Coronary artery (tissue), 2 donors: Measurements from ENCODE around the gene PRR5L.

Experiments
- DNase-seq: peaks from one replicate; pipeline ENCODE4 v3.0.0-alpha.2; 2017; ENCODE audit warnings: low spot score
- H3K27ac ChIP-seq, 2 donors: fragments of 200-600 bp; sonication (generic); one replicate each; pipeline ENCODE4 v1.5.1; 2016 to 2019
- H3K4me3 ChIP-seq: fragments of 200-600 bp; sonication (generic); 2 replicates; pipeline ENCODE4 v1.5.1; 2016; ENCODE audit warnings: mild to moderate bottlenecking, moderate library complexity
- TF ChIP-seq, protein P1 (sequence below): fragments of 200-600 bp; sonication (generic); IDR thresholded peaks from one replicate; pipeline ENCODE4 v1.5.1; 2019; ENCODE audit warnings: antibody characterized with exemption

PRR5L gene

DNA sequence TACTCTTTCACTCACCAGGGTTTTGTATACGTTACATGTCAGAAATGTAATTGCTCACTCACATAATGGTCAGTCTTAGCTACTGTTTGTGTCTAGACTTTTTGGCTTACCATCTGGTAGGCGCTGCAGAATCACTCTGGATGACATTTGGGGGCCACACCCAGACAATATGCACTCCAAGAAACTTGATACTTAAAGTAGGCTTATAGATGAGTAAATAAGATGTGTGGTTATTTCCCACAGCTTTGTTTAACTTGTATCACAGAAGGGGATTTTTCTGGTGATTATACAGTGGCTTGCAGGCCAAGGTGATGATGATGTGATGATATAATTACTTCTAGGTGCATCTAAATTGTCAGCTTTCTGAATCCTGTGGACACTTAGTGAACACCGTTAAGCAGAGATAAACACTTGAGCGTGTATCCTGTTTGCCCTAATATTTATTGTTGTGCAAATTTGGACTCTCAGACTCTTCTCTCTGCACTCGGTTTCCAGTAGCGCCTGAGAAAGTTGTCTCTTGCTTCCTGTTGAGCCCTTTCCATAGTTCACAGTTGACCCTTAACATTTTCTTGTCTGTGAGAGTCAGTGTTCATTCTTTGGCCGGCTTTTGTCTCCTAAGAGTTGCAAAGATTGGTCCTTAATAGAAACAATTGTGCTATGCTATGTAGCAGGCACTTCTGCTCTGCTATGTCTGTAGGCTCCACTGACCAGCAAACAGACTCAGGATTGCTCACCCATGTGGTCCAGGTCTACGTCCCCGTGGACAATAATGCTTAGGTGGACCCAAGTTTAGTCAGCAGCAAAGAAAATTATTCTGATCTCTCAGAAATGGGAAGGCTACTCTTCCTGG is 89.3 kb downstream of the PRR5L start:
- TF ChIP-seq, protein P1, sequence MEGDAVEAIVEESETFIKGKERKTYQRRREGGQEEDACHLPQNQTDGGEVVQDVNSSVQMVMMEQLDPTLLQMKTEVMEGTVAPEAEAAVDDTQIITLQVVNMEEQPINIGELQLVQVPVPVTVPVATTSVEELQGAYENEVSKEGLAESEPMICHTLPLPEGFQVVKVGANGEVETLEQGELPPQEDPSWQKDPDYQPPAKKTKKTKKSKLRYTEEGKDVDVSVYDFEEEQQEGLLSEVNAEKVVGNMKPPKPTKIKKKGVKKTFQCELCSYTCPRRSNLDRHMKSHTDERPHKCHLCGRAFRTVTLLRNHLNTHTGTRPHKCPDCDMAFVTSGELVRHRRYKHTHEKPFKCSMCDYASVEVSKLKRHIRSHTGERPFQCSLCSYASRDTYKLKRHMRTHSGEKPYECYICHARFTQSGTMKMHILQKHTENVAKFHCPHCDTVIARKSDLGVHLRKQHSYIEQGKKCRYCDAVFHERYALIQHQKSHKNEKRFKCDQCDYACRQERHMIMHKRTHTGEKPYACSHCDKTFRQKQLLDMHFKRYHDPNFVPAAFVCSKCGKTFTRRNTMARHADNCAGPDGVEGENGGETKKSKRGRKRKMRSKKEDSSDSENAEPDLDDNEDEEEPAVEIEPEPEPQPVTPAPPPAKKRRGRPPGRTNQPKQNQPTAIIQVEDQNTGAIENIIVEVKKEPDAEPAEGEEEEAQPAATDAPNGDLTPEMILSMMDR, result no peak
- no peak overlapping the region for H3K4me3 ChIP-seq
- DNase-seq, result no peak
- H3K27ac ChIP-seq, result no peak overlapping the region

DNA sequence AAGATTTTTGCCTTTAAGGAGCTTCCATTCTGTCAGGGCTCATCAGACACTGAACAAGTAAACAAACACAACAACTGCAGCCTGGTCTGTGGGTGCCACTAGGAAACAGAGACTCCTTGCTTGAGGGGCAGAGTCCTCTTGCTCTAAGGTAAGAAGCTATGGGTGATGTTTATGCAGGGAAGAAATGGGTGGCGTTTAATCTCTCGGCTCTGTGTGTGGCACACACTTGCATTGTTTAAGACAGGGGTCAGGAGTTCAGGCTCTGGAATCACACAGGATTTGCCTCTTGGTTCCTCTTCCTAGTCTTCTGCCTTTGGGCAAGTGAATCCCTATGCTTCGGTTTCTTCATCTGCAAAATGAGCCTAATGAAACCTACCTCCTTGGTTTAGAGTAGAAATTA is 90.3 kb downstream of the PRR5L start:
- Histone ChIP-seq H3K4me3 (no peak overlapping the region), H3K27ac (no peak overlapping the region)
- DNase-seq, result no peak
- TF ChIP-seq, protein P1, result no peak

DNA sequence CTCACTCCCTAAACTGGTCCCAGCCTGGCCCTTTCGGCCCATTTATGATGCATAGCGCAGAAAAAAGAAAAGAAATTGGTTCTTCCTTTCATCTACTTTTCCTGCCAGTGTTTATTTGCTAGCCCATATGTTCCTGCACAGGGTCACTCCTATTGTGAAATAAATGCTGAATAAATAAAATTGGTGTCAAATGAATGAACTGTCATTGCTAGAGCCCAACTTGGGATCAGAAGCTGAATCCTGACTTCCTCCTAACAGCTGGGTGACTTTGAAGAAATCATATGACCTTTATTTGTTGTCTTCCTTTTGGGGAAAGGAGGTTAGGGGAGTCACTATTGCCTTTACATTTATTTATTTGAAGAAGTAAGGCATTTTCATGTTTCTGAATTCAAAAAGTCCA is 92.0 kb downstream of the PRR5L start:
- no peak overlapping the region for H3K4me3 ChIP-seq
- TF ChIP-seq, protein P1, result no peak
- DNase-seq, result no peak
- H3K27ac ChIP-seq, result peak overlapping the region in 1 of 2 donors; percentile 5

DNA sequence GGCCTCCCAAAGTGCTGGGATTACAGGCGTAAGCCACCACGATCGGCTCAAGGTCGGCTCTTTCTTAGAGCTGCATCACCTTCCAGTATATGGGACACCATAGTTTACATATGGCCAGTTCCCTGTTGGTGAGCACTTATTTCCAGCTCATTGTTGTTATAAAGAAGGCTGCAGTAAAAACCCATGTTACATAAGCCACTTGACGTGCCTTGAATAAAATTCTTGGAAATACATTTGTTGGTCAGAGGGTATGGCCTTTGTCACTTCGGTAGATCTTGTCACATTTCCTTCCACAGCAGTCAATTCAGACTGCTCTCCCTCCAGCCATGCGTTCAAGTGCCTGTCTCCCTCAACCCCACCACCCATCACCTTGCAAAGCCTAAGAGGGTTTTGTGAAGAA is 92.9 kb downstream of the PRR5L start:
- DNase-seq, result no peak
- TF ChIP-seq, protein P1, result no peak
- Histone ChIP-seq H3K4me3 (no peak overlapping the region), H3K27ac (no peak overlapping the region)

DNA sequence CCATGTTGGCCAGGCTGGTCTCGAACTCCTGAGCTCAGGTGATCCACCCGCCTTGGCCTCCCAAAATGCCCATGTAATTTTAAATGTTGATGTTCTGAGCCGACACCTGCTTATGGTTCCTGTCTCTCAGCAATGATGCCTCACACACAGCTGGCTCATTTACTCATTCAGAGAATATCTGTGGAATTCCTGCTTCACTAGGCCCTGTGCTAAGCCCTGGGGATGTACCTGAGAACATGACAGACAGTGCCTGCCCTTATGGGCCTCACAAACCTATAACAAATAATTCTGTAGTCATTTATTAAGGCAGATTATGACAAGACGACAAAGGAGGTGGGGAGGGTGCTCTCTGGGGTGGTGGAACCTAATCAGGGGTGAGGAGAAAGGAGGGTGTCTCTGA is 93.7 kb downstream of the PRR5L start:
- DNase-seq, result no peak
- Histone ChIP-seq H3K27ac (no peak overlapping the region), H3K4me3 (no peak overlapping the region)
- TF ChIP-seq, protein P1, result no peak

- H3K27ac ChIP-seq, result peak overlapping the region in 1 of 2 donors; percentile 37
- no peak for DNase-seq
- TF ChIP-seq, protein P1, result no peak
- H3K4me3 ChIP-seq, result no peak overlapping the region
Measured at GRCh38 chr11:36390963-36391471, 94.9 kb downstream of the PRR5L start.

- H3K4me3 ChIP-seq, result no peak overlapping the region
- TF ChIP-seq, protein P1, result no peak
- no peak for DNase-seq
- no peak overlapping the region for H3K27ac ChIP-seq
Measured at GRCh38 chr11:36392196-36392595, 96.1 kb downstream of the PRR5L start.
